Type B pancreatic cell (in vitro differentiated cells): ENCODE measurements around the gene CXCL5. TPM values are rescaled to one million over a fixed set of nuclear protein-coding genes. Genes with fewer than 3 reads are reported as not detected.
A peak's percentile ranks its signal among the peaks of the same experiment; 100 is the strongest.

Source experiments
- DNase-seq: peaks from one replicate; pipeline ENCODE4 v3.0.0; 2021; ENCODE audit warnings: mixed read lengths; ENCODE audit not compliant: unreplicated experiment; ENCODE audit errors: extremely low spot score
- H3K27ac Mint-ChIP-seq: 2 replicates; pipeline ENCODE4 v1.8.0; 2021; ENCODE audit warnings: mild to moderate bottlenecking, mixed read lengths
- H3K27me3 Mint-ChIP-seq: 2 replicates; pipeline ENCODE4 v1.8.0; 2021; ENCODE audit warnings: mixed read lengths
- H3K36me3 Mint-ChIP-seq: 2 replicates; pipeline ENCODE4 v1.8.0; 2021; ENCODE audit warnings: mixed read lengths
- H3K4me1 Mint-ChIP-seq: one replicate; pipeline ENCODE4 v1.8.0; 2021; ENCODE audit warnings: mixed read lengths; ENCODE audit not compliant: unreplicated experiment
- H3K4me3 Mint-ChIP-seq: 2 replicates; pipeline ENCODE4 v1.8.0; 2021; ENCODE audit warnings: mild to moderate bottlenecking, mixed read lengths
- H3K9me3 Mint-ChIP-seq: 2 replicates; pipeline ENCODE4 v1.8.0; 2021; ENCODE audit warnings: mixed read lengths
- CTCF ChIP-seq: fragments of 200-600 bp; sonication (generic); conservative IDR thresholded peaks from 2 replicates; pipeline ENCODE4 v1.5.0; 2021; ENCODE audit warnings: antibody characterized with exemption, mild to moderate bottlenecking
- total RNA-seq: library from RNA; stranded (reverse); gene quantifications from 2 replicates; pipeline ENCODE4 v1.2.1, GENCODE V29; 2021; ENCODE audit warnings: low replicate concordance

Gene CXCL5
- total RNA-seq, 1 donor from 2014 or later = 6.7 TPM

GRCh38 chr4:74006009-74006476, 7.6 kb upstream of the CXCL5 start:
- H3K27me3 Mint-ChIP-seq = no peaks in the 10 kb centered on the region
- no peaks in the 10 kb centered on the region for H3K36me3 Mint-ChIP-seq
- no peaks in the 10 kb centered on the region for H3K4me1 Mint-ChIP-seq
- DNase-seq = no peak
- no peaks in the 10 kb centered on the region for H3K9me3 Mint-ChIP-seq
- H3K4me3 Mint-ChIP-seq = no peak overlapping the region
- TF ChIP-seq CTCF = no peak
- H3K27ac Mint-ChIP-seq = peak overlapping the region; percentile 21

- Mint-ChIP-seq H3K9me3 (no peaks in the 10 kb centered on the region), H3K4me1 (no peaks in the 10 kb centered on the region), H3K36me3 (no peaks in the 10 kb centered on the region), H3K27ac (peak overlapping the region; percentile 21), H3K27me3 (peaks cover 3% of the 10 kb centered on the region), H3K4me3 (no peak overlapping the region)
- TF ChIP-seq CTCF = no peak
- no peak for DNase-seq
Observed at GRCh38 chr4:74005528-74005927, 7.1 kb upstream of the CXCL5 start.

GRCh38 chr4:74004668-74005067, 6.2 kb upstream of the CXCL5 start:
- peaks cover 11% of the 10 kb centered on the region for H3K27me3 Mint-ChIP-seq
- TF ChIP-seq CTCF = no peak
- H3K4me3 Mint-ChIP-seq = no peak overlapping the region
- no peaks in the 10 kb centered on the region for H3K9me3 Mint-ChIP-seq
- H3K36me3 Mint-ChIP-seq = no peaks in the 10 kb centered on the region
- no peaks in the 10 kb centered on the region for H3K4me1 Mint-ChIP-seq
- DNase-seq = no peak
- no peak overlapping the region for H3K27ac Mint-ChIP-seq

DNA sequence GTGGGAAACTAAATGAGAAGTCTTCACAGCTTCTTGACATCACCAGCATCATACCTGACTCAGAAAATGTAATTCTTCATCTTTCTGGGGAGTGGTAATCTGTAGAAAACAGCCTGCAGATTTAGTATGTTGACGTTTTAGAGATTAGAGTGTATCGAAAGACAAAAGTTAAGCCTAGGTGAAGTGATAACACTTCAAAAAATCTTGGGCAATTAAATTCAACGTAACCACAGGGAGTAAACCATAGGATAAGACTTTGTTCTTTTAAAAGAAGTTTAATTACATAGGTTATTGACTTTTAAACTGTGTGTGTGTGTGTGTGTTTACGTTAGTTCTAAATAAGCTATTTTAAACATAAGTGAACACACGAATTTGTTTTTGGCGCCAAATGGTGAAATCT, 1.8 kb upstream of the CXCL5 start:
- H3K27me3 Mint-ChIP-seq = peaks cover 44% of the 10 kb centered on the region
- no peak for TF ChIP-seq CTCF
- H3K36me3 Mint-ChIP-seq = no peaks in the 10 kb centered on the region
- H3K9me3 Mint-ChIP-seq = no peaks in the 10 kb centered on the region
- H3K27ac Mint-ChIP-seq = no peak overlapping the region
- DNase-seq = no peak
- no peak overlapping the region for H3K4me3 Mint-ChIP-seq
- H3K4me1 Mint-ChIP-seq = peaks cover 9% of the 10 kb centered on the region

DNA sequence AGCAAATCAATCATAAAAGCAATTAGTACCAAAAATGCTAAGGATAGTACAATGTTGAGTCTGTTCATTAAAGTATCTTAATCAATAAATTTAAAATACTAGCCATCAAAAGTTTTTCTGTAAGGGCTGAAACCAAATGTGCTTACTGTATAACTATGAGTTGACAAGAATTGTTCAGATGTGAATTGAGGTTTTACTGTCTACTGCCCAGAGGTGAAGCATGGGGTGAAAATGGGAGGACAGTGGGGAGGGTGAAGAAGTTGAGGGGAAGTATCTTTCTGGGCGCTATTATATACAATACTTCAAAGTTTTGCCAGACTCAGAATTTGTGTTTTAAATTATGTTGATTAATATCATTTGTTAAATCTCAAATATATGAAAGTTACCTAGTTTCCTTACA, 6.4 kb downstream of the CXCL5 start:
- no peaks in the 10 kb centered on the region for H3K4me1 Mint-ChIP-seq
- DNase-seq = no peak
- no peaks in the 10 kb centered on the region for H3K9me3 Mint-ChIP-seq
- no peaks in the 10 kb centered on the region for H3K36me3 Mint-ChIP-seq
- H3K4me3 Mint-ChIP-seq = no peak overlapping the region
- no peak for TF ChIP-seq CTCF
- no peak overlapping the region for H3K27ac Mint-ChIP-seq
- H3K27me3 Mint-ChIP-seq = peaks cover 47% of the 10 kb centered on the region

GRCh38 chr4:73991742-73992000, 6.8 kb downstream of the CXCL5 start:
- H3K4me1 Mint-ChIP-seq = no peaks in the 10 kb centered on the region
- H3K9me3 Mint-ChIP-seq = no peaks in the 10 kb centered on the region
- no peak overlapping the region for H3K27ac Mint-ChIP-seq
- no peak for DNase-seq
- H3K27me3 Mint-ChIP-seq = peaks cover 46% of the 10 kb centered on the region
- TF ChIP-seq CTCF = no peak
- H3K4me3 Mint-ChIP-seq = no peak overlapping the region
- no peaks in the 10 kb centered on the region for H3K36me3 Mint-ChIP-seq
